ENCODE results near the gene POLR1C.
"Not testable (repeated sequence)": the region's sequence is repeated elsewhere in the genome, so short reads cannot be mapped to it uniquely, and the experiment has no call there.

The POLR1C gene

DNA sequence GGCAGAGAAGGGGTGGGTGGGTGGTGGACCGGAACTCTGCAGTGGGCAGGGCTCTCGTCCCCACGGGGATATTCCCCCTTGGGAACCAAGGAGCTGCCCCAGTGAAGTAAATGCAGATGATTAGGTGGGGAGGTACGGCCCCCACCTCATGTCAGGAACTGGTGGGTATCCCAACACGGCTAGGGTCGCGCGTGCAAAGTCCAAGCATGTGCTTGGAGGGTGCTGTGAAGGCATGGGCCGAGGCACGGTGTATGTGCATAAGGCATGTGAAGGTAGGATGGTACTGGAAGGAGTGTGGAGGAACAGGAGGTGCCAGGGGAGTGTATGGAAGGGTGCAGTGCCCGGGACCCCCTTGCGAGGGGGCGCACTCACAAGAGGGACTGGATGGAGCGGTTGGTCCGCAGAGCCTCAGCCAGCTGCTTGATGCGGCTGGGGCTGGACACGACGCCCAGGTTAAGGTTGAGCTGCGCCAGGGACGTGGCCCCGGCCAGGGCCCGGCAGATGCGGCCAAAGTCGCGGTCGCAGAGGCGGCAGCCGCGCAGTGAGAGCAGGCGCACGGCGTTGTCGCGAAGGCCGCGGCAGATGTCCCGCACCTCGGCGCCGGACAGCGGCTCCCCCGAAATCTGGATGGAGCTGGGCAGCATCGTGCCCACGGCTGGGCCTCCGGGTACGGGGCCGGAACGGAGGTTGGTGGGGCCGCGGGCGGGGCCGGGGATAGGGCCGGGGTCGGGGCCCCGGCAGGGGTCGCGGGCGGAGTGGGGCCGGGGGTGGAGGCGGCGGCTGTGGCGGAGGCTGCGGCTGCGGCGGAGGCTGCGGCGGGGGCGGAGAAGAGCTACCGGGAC lies 7.5 kb upstream of the POLR1C start:
- DNase-seq = no peak

- DNase-seq = peak in 54 of 56 donors; percentile 26 to 90 (median 74)
These were observed 6.7 kb upstream of the POLR1C start, which contains the start of gene LRRC73 for GRCh38 chr6:43509984-43510826. LRRC73 (minus strand) TSS chr6:43510346; CDS start chr6:43509785, 561 bp downstream.

DNA sequence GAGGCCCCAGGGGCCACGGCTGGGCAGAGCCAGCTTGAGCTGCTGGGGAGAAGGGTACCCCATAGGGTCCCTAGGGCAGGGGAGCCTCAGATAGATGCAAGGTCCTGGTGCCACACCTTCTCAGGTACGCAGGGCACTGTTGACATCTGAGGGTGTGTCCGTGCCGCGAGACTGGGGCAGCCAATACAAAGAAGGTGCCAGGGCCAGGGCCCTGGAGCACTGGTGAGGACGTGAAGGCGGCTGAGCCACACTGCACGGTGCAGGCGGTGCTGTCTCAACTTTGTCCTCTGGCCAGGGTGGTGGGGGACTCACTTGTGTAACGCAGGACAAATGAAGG lies 6.1 kb upstream of the POLR1C start:
- DNase-seq = peak in 1 of 56 donors; percentile 48

DNA sequence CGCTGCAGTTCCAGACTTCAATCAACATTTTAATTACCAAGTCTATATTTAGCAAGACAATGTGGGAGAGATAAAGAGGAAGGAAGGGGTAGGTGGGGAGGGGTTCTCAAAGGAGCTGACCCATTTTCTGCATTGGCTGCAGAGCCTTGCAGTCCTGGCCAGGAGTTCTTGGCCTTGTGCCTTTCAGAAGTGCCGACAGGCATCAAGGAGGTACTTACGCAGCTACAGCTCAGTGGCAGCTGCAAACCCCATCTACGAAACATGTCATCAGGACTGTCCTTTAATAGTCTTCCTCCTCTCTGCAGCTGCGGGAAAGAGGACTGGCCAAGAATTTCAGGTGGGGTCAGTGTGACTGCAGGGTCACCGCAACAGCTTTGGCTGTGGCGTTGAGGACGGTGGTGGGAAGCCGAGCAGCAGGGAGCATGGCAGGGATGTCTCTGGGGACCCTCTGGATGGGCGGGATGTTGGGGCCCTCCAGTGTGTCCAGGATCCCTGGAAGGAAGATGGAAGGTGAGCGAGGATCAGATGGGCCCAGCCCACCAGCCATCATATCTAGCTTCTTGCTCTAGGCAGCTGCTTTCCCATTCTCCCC lies 5.0 kb upstream of the POLR1C start:
- DNase-seq = peak in 1 of 56 donors; percentile 20

GRCh38 chr6:43515808-43516207 lies 1.1 kb upstream of the POLR1C start:
- DNase-seq = no peak

DNA sequence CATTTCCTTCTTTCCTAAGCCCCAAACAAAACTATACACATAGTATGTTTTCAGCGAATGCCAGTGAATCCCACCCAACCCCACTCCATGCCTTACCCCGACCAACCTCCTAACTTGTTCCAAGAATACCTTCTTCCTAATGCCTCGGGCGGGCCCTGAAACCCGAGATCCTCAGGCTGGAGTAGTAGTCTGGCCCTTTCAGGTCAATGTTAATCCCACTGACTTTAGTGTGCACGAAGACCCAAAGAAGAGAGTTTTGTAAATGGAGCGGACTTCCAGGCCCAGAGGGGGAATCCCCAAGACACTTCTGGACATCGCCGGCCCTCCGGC lies 557 bp upstream of the POLR1C start:
- no peak for DNase-seq

GRCh38 chr6:43517505-43518357 lies 842 bp downstream of the POLR1C start:
- no peak for DNase-seq

GRCh38 chr6:43520097-43520496 lies 3.2 kb downstream of the POLR1C start:
- no peak for DNase-seq

DNA sequence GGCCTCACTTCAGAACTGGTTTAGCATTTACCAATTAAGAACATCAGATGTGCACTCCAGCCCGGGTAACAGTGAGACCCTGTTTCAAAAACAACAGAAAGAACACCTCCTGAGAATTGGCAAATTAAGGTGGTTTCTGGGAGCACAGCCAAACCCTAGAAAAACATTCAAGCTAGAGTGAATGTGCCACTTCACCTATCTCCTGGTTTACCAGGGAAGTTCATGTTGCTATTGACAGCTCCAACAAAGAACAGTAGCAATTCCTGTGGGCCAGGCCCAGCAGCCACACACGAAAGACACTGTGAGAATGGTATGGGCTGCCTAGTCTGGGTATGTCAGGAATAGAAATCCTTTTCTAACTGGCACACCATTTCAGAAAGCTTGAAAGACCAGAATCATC lies 4.9 kb downstream of the POLR1C start:
- DNase-seq = no peak

DNA sequence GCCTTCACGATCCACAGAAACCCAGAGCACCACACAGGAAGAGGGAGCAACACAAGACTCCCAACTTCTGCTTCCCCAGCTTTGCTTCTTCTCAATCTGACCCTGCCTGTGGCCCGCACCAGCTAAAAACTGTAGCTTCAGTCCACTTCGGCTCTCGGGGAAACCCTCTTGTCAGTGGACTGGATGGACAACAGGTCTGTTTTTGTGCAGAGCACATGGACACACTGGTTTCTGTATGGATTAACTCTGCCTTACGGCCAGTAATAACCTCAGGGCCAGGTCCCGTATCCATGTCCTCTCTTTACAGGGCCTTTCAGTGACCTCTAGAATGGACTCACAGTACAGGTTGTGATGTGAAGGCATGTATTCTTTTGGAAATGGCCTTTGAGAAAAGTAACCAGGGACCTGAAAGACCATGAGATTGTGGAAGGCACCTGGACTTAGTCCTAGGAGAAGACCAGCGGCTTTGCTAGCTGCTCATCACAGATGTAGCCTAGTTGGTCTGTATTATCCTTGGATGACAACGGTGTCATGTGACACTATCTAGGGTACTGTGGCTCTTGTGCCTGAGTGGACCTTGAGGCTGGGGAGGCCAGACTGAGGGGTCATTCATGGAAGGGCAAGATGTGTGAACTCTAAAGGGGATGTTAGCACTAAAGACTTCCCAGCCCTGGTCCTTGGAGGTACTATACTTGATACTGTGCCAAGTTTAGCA lies 5.8 kb downstream of the POLR1C start:
- DNase-seq = no peak

GRCh38 chr6:43523284-43523683 lies 6.4 kb downstream of the POLR1C start:
- DNase-seq = no peak

- DNase-seq = no peak
These were observed 7.6 kb downstream of the POLR1C start for GRCh38 chr6:43524483-43524961.

DNA sequence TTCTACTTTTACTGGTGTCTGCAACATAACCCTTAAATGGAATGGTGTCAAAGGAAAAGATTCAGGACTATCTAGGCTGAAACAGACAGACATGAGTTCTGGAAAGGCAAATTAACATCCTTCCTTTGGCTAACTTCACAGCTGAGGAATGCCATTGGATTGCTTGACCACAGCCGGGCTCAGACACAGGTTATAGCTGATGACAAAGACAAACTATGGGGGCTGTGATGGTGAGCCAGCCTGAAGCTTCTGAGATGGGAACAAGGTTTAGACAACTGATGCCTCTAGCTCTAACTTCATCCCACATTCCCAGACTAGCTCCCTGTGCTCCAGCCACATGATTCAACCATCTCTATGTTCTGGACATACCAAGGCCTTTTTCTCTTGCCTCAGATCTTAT lies 15.3 kb downstream of the POLR1C start:
- no peak for DNase-seq

DNA sequence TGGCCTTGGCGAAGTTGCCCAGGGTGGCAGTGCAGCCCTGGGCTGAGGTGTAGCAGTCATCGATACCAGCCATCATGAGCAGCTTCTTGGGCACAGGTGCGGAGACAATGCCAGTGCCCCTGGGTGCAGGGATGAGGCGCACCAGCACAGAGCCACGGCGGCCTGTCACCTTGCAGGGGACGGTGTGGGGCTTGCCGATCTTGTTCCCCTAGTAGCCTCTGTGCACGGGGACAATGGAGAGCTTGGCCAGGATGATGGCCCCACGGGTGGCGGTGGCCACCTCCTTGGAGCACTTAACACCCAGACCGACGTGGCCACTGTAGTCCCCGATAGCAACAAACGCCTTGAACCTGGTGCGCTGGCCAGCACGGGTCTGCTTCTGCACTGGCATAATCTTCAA lies 22.1 kb downstream of the POLR1C start:
- not testable (repeated sequence) for DNase-seq

GRCh38 chr6:43539409-43539808 lies 22.5 kb downstream of the POLR1C start:
- not testable (repeated sequence) for DNase-seq

GRCh38 chr6:43540507-43540906 lies 23.6 kb downstream of the POLR1C start:
- DNase-seq = no peak

DNA sequence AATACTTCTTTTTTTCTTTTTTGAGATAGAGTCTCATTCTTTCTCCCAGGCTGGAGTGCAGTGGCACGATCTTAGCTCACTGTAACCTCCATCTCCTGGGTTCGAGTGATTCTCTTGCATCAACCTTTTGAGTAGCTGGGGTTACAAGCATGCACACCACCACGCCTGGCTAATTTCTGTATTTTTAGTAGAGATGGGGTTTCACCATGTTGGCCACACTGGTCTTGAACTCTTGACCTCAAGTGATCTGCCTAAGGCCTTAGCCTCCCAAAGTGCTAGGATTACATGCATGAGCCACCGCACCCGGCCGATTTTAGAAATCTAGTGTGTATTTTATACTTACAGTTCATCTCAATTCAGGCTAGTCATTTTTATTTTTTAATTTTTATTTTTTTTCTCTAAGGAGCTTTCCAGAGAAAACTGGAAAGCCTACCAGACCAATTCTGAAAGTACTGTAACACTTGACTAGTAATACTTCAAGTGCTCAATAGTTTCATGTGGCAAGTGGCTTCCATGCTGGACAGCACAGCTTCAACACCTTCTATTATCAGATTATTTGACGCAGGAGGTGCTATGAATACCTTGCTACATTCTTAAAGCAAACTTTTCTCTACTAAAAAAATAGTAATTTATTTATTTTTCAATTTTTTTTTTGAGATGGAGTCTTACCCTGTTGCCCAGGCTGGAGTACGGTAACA lies 25.0 kb downstream of the POLR1C start:
- DNase-seq = no peak

DNA sequence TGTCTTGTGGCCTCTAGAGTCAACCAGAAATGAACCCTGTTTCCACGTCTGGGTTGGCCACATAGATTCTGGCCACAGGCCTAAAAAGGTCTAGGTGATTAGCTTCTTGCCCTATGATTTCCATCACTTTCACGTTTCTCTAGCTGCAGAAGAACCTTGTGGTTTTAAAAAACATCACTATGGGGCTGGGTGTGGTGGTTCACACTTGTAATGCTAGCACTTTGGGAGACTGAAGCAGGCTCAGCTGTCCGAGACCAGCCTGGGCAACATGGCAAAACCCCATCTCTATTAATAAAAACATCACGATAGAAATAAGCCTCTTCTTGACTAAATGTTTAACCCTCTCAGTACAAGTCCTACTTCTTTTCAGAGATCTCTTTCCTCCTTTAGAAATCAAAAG lies 27.6 kb downstream of the POLR1C start:
- no peak for DNase-seq

- DNase-seq = no peak
These were observed 30.3 kb downstream of the POLR1C start for GRCh38 chr6:43547222-43547621.

DNA sequence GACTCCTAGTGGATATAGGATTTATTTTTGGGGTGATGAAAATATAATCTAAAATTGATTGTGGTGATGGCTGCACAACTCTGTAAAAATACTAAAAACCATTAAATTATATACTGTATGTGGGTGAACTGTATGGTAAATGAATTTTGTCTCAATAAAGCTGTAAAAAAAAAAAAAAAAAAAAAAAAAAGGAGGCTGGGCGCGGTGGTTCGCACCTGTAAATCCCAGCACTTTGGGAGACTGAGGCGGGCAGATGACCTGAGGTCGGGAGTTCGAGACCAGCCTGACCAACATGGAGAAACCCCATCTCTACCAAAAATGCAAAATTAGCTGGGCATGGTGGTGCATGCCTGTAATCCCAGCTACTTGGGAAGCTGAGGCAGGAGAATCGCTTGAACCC lies 40.7 kb downstream of the POLR1C start:
- not testable (repeated sequence) for DNase-seq
